GM21723 (cell line): Measurements from ENCODE around the gene DUSP3.

Experiments used
- ATAC-seq: cut with Tn5 transposase; IDR thresholded peaks from one replicate; pipeline ENCODE4 v1.9.1; 2021; ENCODE audit warnings: mild to moderate bottlenecking, moderate library complexity; ENCODE audit not compliant: unreplicated experiment

Gene DUSP3

GRCh38 chr17:43734376-43734775, 44.4 kb downstream of the DUSP3 start:
- ATAC-seq = no peak

- ATAC-seq = no peak
Measured at GRCh38 chr17:43733956-43734355, 44.8 kb downstream of the DUSP3 start.

- no peak for ATAC-seq
Measured at GRCh38 chr17:43732958-43733357, 45.8 kb downstream of the DUSP3 start.

GRCh38 chr17:43728081-43728480, 50.7 kb downstream of the DUSP3 start:
- no peak for ATAC-seq

GRCh38 chr17:43723697-43724359, 54.9 kb downstream of the DUSP3 start:
- ATAC-seq = no peak

- ATAC-seq = no peak
Measured at GRCh38 chr17:43722870-43723665, 55.7 kb downstream of the DUSP3 start.

- ATAC-seq = no peak
Measured at GRCh38 chr17:43722269-43722619, 56.5 kb downstream of the DUSP3 start.

- ATAC-seq = no peak
Measured at GRCh38 chr17:43721537-43722268, 57.1 kb downstream of the DUSP3 start.

- ATAC-seq = peak; percentile 79
Measured at GRCh38 chr17:43720311-43721060, 58.3 kb downstream of the DUSP3 start.

- ATAC-seq = no peak
Measured at GRCh38 chr17:43719578-43719977, 59.2 kb downstream of the DUSP3 start.

- no peak for ATAC-seq
Measured at GRCh38 chr17:43718544-43718943, 60.2 kb downstream of the DUSP3 start.

- ATAC-seq = no peak
Measured at GRCh38 chr17:43717913-43718312, 60.9 kb downstream of the DUSP3 start.
